Ectodermal cell (in vitro differentiated cells): Measurements from ENCODE around the gene SOHLH1.

ENCODE experiments used
- H3K27ac ChIP-seq: 2 replicates; pipeline ENCODE4 v1.7.0; 2013; ENCODE audit warnings: mild to moderate bottlenecking, low read depth, low read length; ENCODE audit not compliant: insufficient read depth, poor library complexity, severe bottlenecking
- H3K27me3 ChIP-seq: 2 replicates; pipeline ENCODE4 v1.7.0; 2013; ENCODE audit warnings: mild to moderate bottlenecking, low read length; ENCODE audit not compliant: insufficient read depth, control insufficient read depth, poor library complexity, severe bottlenecking
- H3K36me3 ChIP-seq: one replicate; pipeline ENCODE4 v1.7.0; 2013; ENCODE audit warnings: low read length; ENCODE audit not compliant: control insufficient read depth, insufficient read depth
- H3K4me1 ChIP-seq: one replicate; pipeline ENCODE4 v1.7.0; 2013; ENCODE audit warnings: low read length; ENCODE audit not compliant: control insufficient read depth, insufficient read depth
- H3K4me3 ChIP-seq: 2 replicates; pipeline ENCODE4 v1.7.0; 2013; ENCODE audit warnings: low read depth, low read length, control low read depth; ENCODE audit not compliant: insufficient read depth
- H3K9me3 ChIP-seq: 2 replicates; pipeline ENCODE4 v1.7.0; 2013; ENCODE audit warnings: mild to moderate bottlenecking, low read length, moderate library complexity; ENCODE audit not compliant: control insufficient read depth
- WGBS, 2 experiments: methylation state at CpG; one replicate each; pipeline ENCODE4 v1.1.7; 2013; ENCODE audit warnings: missing lambda C conversion rate in 2 of 2; 5-methylcytosine and 5-hydroxymethylcytosine counted together

SOHLH1 gene

GRCh38 chr9:135662758-135663450 is 36.4 kb downstream of the SOHLH1 start, which contains the start of gene LCN9:
TSS of gene LCN9 (plus strand) at chr9:135663309. CDS start at chr9:135663322, 13 bp downstream.
- no peak within 1 kb of the TSS for H3K27ac ChIP-seq
- H3K9me3 ChIP-seq: no peaks in the 10 kb centered on the region
- 71 to 77% methylated on average over 25 of the region's 25 CpGs for WGBS, 2 experiments
- H3K4me1 ChIP-seq: peaks cover 16% of the 10 kb centered on the region
- no peak within 1 kb of the TSS for H3K4me3 ChIP-seq
- no peaks in the 10 kb centered on the region for H3K36me3 ChIP-seq
- no peaks in the 10 kb centered on the region for H3K27me3 ChIP-seq

GRCh38 chr9:135661816-135662560 is 37.3 kb downstream of the SOHLH1 start:
- Histone ChIP-seq H3K36me3 (no peaks in the 10 kb centered on the region), H3K4me3 (no peak overlapping the region), H3K27me3 (no peaks in the 10 kb centered on the region), H3K27ac (peak overlapping the region; percentile 60), H3K9me3 (no peaks in the 10 kb centered on the region), H3K4me1 (peaks cover 16% of the 10 kb centered on the region)
- WGBS, 2 experiments: 73 to 78% methylated on average over 19 of the region's 19 CpGs

GRCh38 chr9:135660407-135660806 is 38.9 kb downstream of the SOHLH1 start:
- WGBS, 2 experiments: 93% methylated on average over 22 of the region's 22 CpGs
- Histone ChIP-seq H3K36me3 (no peaks in the 10 kb centered on the region), H3K4me1 (peaks cover 16% of the 10 kb centered on the region), H3K27ac (no peak overlapping the region), H3K9me3 (no peaks in the 10 kb centered on the region), H3K27me3 (no peaks in the 10 kb centered on the region), H3K4me3 (no peak overlapping the region)

GRCh38 chr9:135659252-135659651 is 40.0 kb downstream of the SOHLH1 start:
- Histone ChIP-seq H3K4me1 (peaks cover 16% of the 10 kb centered on the region), H3K27ac (no peak overlapping the region), H3K9me3 (no peaks in the 10 kb centered on the region), H3K27me3 (no peaks in the 10 kb centered on the region), H3K36me3 (no peaks in the 10 kb centered on the region), H3K4me3 (no peak overlapping the region)
- 91% methylated on average over 13 of the region's 13 CpGs for WGBS, 2 experiments

- H3K4me3 ChIP-seq: no peak overlapping the region
- no peak overlapping the region for H3K27ac ChIP-seq
- H3K36me3 ChIP-seq: no peaks in the 10 kb centered on the region
- H3K9me3 ChIP-seq: no peaks in the 10 kb centered on the region
- WGBS, 2 experiments: 91% methylated on average over 15 of the region's 15 CpGs
- no peaks in the 10 kb centered on the region for H3K27me3 ChIP-seq
- peaks cover 8% of the 10 kb centered on the region for H3K4me1 ChIP-seq
Measured at GRCh38 chr9:135657416-135657815, 41.9 kb downstream of the SOHLH1 start.

GRCh38 chr9:135655317-135655716 is 44.0 kb downstream of the SOHLH1 start:
- Histone ChIP-seq H3K4me3 (no peak overlapping the region), H3K4me1 (no peaks in the 10 kb centered on the region), H3K9me3 (no peaks in the 10 kb centered on the region), H3K36me3 (no peaks in the 10 kb centered on the region), H3K27me3 (no peaks in the 10 kb centered on the region), H3K27ac (no peak overlapping the region)
- WGBS, 2 experiments: 91% methylated on average over 8 of the region's 8 CpGs

GRCh38 chr9:135650408-135650807 is 48.9 kb downstream of the SOHLH1 start:
- H3K4me1 ChIP-seq: no peaks in the 10 kb centered on the region
- no peak overlapping the region for H3K4me3 ChIP-seq
- 96% methylated on average over 17 of the region's 17 CpGs for WGBS, 2 experiments
- no peak overlapping the region for H3K27ac ChIP-seq
- no peaks in the 10 kb centered on the region for H3K27me3 ChIP-seq
- H3K36me3 ChIP-seq: no peaks in the 10 kb centered on the region
- no peaks in the 10 kb centered on the region for H3K9me3 ChIP-seq

- Histone ChIP-seq H3K4me3 (no peak overlapping the region), H3K9me3 (no peaks in the 10 kb centered on the region), H3K27me3 (no peaks in the 10 kb centered on the region), H3K4me1 (no peaks in the 10 kb centered on the region), H3K27ac (no peak overlapping the region), H3K36me3 (no peaks in the 10 kb centered on the region)
- 75 to 92% methylated on average over 1 of the region's 2 CpGs for WGBS, 2 experiments
Measured at GRCh38 chr9:135649508-135649907, 49.8 kb downstream of the SOHLH1 start.

- no peak overlapping the region for H3K4me3 ChIP-seq
- no peaks in the 10 kb centered on the region for H3K36me3 ChIP-seq
- no peaks in the 10 kb centered on the region for H3K9me3 ChIP-seq
- WGBS, 2 experiments: 85 to 86% methylated on average over 10 of the region's 10 CpGs
- H3K27me3 ChIP-seq: no peaks in the 10 kb centered on the region
- no peak overlapping the region for H3K27ac ChIP-seq
- H3K4me1 ChIP-seq: no peaks in the 10 kb centered on the region
Measured at GRCh38 chr9:135648494-135649410, 50.5 kb downstream of the SOHLH1 start.

- Histone ChIP-seq H3K4me1 (no peaks in the 10 kb centered on the region), H3K27ac (no peak overlapping the region), H3K36me3 (no peaks in the 10 kb centered on the region), H3K27me3 (no peaks in the 10 kb centered on the region), H3K4me3 (no peak overlapping the region), H3K9me3 (no peaks in the 10 kb centered on the region)
- WGBS, 2 experiments: 88 to 91% methylated on average over 4 of the region's 4 CpGs
Measured at GRCh38 chr9:135647884-135648283, 51.4 kb downstream of the SOHLH1 start.
